SK-N-MC (cell line): ENCODE results near the gene KLRB1.

ENCODE experiments used
- EZH2 ChIP-seq: fragments of 200-600 bp; sonication (generic); IDR thresholded peaks from one replicate; pipeline ENCODE4 v1.6.1; 2017; ENCODE audit warnings: antibody characterized with exemption
- POLR2AphosphoS5 ChIP-seq: IDR thresholded peaks from 2 replicates; pipeline ENCODE4 v1.6.1; 2012; ENCODE audit warnings: mild to moderate bottlenecking, low read depth, low read length, borderline replicate concordance

DNA sequence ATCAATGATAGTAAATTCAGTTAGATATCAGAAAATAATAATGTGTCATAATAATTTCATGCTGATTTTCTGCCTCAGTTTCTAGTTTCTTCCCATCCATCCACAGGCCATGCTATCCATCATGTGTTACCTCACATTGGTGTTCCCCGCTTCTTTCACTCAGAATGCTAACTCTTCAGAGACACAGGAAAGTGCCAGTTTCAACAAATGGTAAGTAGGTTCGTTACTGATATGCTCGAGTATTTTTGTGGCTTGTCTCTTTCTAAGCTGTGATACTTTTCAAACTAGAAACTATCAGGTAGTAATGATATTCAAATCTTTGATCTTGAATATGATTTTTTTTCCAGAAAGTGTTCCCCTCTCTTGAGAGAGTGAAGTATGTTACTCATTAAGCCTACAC is 1.5 kb downstream of the KLRB1 start:
- TF ChIP-seq EZH2 (no peak), POLR2AphosphoS5 (no peak)
